Measurements from ENCODE around the gene PRRX2.

PRRX2 gene

GRCh38 chr9:129685933-129686259 is 20.4 kb downstream of the PRRX2 start:
- no peak overlapping the region for H3K4me2 ChIP-seq

GRCh38 chr9:129686736-129687135 is 21.3 kb downstream of the PRRX2 start:
- TF ChIP-seq CTCF (conservative IDR thresholded peaks at IDR 0.05; ENCODE audit: low read depth, low read length): no peak
- Histone ChIP-seq H4K20me1 (ENCODE audit: insufficient read depth) (no peaks in the 10 kb centered on the region), H3K79me2 (ENCODE audit: insufficient read depth, low read depth) (no peaks in the 10 kb centered on the region), H2AFZ (ENCODE audit: low read depth) (no peak overlapping the region), H3K27ac (no peak overlapping the region), H3K9ac (no peak overlapping the region), H3K27me3 (ENCODE audit: insufficient read depth, low read depth) (peaks cover 78% of the 10 kb centered on the region), H3K4me3 (IDR thresholded peaks at IDR 0.05; ENCODE audit: insufficient read depth, low read depth, low read length) (no peak overlapping the region), H3K36me3 (ENCODE audit: insufficient read depth) (no peaks in the 10 kb centered on the region), H3K4me2 (no peak overlapping the region), H3K4me1 (ENCODE audit: low read depth, poor library complexity, severe bottlenecking) (no peaks in the 10 kb centered on the region)

More at GRCh38 chr9:129685933-129686259, 20.4 kb downstream of the PRRX2 start:
- no peak for TF ChIP-seq CTCF (conservative IDR thresholded peaks at IDR 0.05; ENCODE audit: low read depth, low read length)
- H3K27me3 ChIP-seq (ENCODE audit: insufficient read depth, low read depth): peaks cover 79% of the 10 kb centered on the region
- H3K79me2 ChIP-seq (ENCODE audit: insufficient read depth, low read depth): no peaks in the 10 kb centered on the region
- H3K4me1 ChIP-seq (ENCODE audit: low read depth, poor library complexity, severe bottlenecking): no peaks in the 10 kb centered on the region
- H3K4me3 ChIP-seq (IDR thresholded peaks at IDR 0.05; ENCODE audit: insufficient read depth, low read depth, low read length): no peak overlapping the region
- no peak overlapping the region for H3K27ac ChIP-seq
- H2AFZ ChIP-seq (ENCODE audit: low read depth): no peak overlapping the region
- no peak overlapping the region for H3K9ac ChIP-seq
- H4K20me1 ChIP-seq (ENCODE audit: insufficient read depth): no peaks in the 10 kb centered on the region
- no peaks in the 10 kb centered on the region for H3K36me3 ChIP-seq (ENCODE audit: insufficient read depth)

- H3K4me1 ChIP-seq (ENCODE audit: low read depth, poor library complexity, severe bottlenecking): no peaks in the 10 kb centered on the region
Measured at GRCh38 chr9:129687391-129687790, 21.9 kb downstream of the PRRX2 start.

GRCh38 chr9:129688285-129689043 is 23.0 kb downstream of the PRRX2 start:
- TF ChIP-seq CTCF (conservative IDR thresholded peaks at IDR 0.05; ENCODE audit: low read depth, low read length): no peak
- no peak overlapping the region for H2AFZ ChIP-seq (ENCODE audit: low read depth)
- no peaks in the 10 kb centered on the region for H4K20me1 ChIP-seq (ENCODE audit: insufficient read depth)
- no peaks in the 10 kb centered on the region for H3K79me2 ChIP-seq (ENCODE audit: insufficient read depth, low read depth)
- no peak overlapping the region for H3K27ac ChIP-seq
- H3K4me1 ChIP-seq (ENCODE audit: low read depth, poor library complexity, severe bottlenecking): no peaks in the 10 kb centered on the region
- no peak overlapping the region for H3K4me3 ChIP-seq (IDR thresholded peaks at IDR 0.05; ENCODE audit: insufficient read depth, low read depth, low read length)
- H3K36me3 ChIP-seq (ENCODE audit: insufficient read depth): no peaks in the 10 kb centered on the region
- no peak overlapping the region for H3K4me2 ChIP-seq
- H3K9ac ChIP-seq: no peak overlapping the region
- peaks cover 75% of the 10 kb centered on the region for H3K27me3 ChIP-seq (ENCODE audit: insufficient read depth, low read depth)

More at GRCh38 chr9:129687391-129687790, 21.9 kb downstream of the PRRX2 start:
- H3K36me3 ChIP-seq (ENCODE audit: insufficient read depth): no peaks in the 10 kb centered on the region
- H3K27me3 ChIP-seq (ENCODE audit: insufficient read depth, low read depth): peaks cover 78% of the 10 kb centered on the region
- no peak overlapping the region for H3K27ac ChIP-seq
- no peak overlapping the region for H3K4me3 ChIP-seq (IDR thresholded peaks at IDR 0.05; ENCODE audit: insufficient read depth, low read depth, low read length)
- H3K4me2 ChIP-seq: no peak overlapping the region
- no peak overlapping the region for H3K9ac ChIP-seq
- H4K20me1 ChIP-seq (ENCODE audit: insufficient read depth): no peaks in the 10 kb centered on the region
- TF ChIP-seq CTCF (conservative IDR thresholded peaks at IDR 0.05; ENCODE audit: low read depth, low read length): no peak
- no peak overlapping the region for H2AFZ ChIP-seq (ENCODE audit: low read depth)
- H3K79me2 ChIP-seq (ENCODE audit: insufficient read depth, low read depth): no peaks in the 10 kb centered on the region

All from KMS-11 (cell line).